Body of pancreas (tissue), 4 donors: Measurements from ENCODE around the gene STEAP1B. TPM values are rescaled to one million over a fixed set of nuclear protein-coding genes. Genes with fewer than 3 reads are reported as not detected.

Source experiments
- ATAC-seq: fragments of 150-250 bp; one replicate; pipeline ENCODE4 v1.9.1; 2016
- DNase-seq, 4 donors: peaks; one replicate each; pipeline ENCODE4 v3.0.0-alpha.2; 2019
- H3K27ac ChIP-seq, 4 donors: fragments of 200-600 bp; sonication (generic); 1 replicate in 3 of 4; 2 replicates in 1 of 4; pipeline versions ENCODE4 v1.5.1 to v1.6.1; 2016 to 2019; ENCODE audit warnings: mild to moderate bottlenecking in 1 of 4, mixed read lengths in 1 of 4, moderate library complexity in 1 of 4
- H3K27me3 ChIP-seq, 2 donors: fragments of 200-600 bp; sonication (generic); one replicate each; pipeline ENCODE4 v1.6.0; 2016; ENCODE audit warnings: mild to moderate bottlenecking in 1 of 2
- H3K36me3 ChIP-seq, 2 donors: fragments of 200-600 bp; sonication (generic); replicated peaks in 1 of 2; 2 replicates each; pipeline ENCODE4 v1.5.1; 2016; ENCODE audit warnings: low read depth in 2 of 2; ENCODE audit not compliant: insufficient read depth in 1 of 2
- H3K4me1 ChIP-seq: fragments of 200-600 bp; sonication (generic); one replicate; pipeline ENCODE4 v1.6.0; 2016
- H3K4me3 ChIP-seq, 2 donors: fragments of 200-600 bp; sonication (generic); 1 replicate in 1 of 2; 2 replicates in 1 of 2; pipeline ENCODE4 v1.5.1; 2016 to 2019
- H3K9me3 ChIP-seq, 3 donors: fragments of 200-600 bp; sonication (generic); 1 replicate in 2 of 3; 2 replicates in 1 of 3; pipeline ENCODE4 v1.5.1; 2016
- CTCF ChIP-seq, 7 experiments: fragments of 450-650 bp in 4 of 7; fragments of 200-600 bp in 3 of 7; sonication (generic) in 3 of 7; IDR thresholded peaks; one replicate each; pipeline ENCODE4 v1.5.1; 2016 to 2019; ENCODE audit warnings: antibody characterized with exemption in 7 of 7
- POLR2A ChIP-seq, 3 donors: fragments of 450-650 bp; IDR thresholded peaks; one replicate each; pipeline ENCODE4 v1.6.1; 2016; ENCODE audit warnings: antibody characterized with exemption in 3 of 3, mild to moderate bottlenecking in 2 of 3
- WGBS, 2 donors: methylation state at CpG; one replicate each; pipeline ENCODE4 v1.1.5; 2017; 5-methylcytosine and 5-hydroxymethylcytosine counted together
- intact Hi-C: fragments of 100-400 bp; cut with DNase I; formaldehyde crosslinking; loops from one replicate; pipeline ENCODE4 v1.15.1; 2023
- total RNA-seq, 2 donors: library from RNA; depleted of rRNA; stranded (reverse); fragments of >200 nt; gene quantifications; one replicate each; pipeline ENCODE4 v1.1.0, GENCODE V29; 2016

The STEAP1B gene
- total RNA-seq, 2 donors from 2014 or later, result 1.3 TPM; not detected in 1

GRCh38 chr7:22387583-22387982 lies 112.4 kb downstream of the STEAP1B start:
- no peaks in the 10 kb centered on the region for H3K9me3 ChIP-seq
- ATAC-seq (no peak), DNase-seq (peak in 1 of 4 donors; percentile 27)
- H3K36me3 ChIP-seq, result no peaks in the 10 kb centered on the region
- TF ChIP-seq CTCF (IDR thresholded peaks at IDR 0.05), result no peak
- no peak for TF ChIP-seq POLR2A (IDR thresholded peaks at IDR 0.05)
- 66 to 80% methylated on average over 4 of the region's 4 CpGs for WGBS, 2 donors
- H3K4me1 ChIP-seq, result no peaks in the 10 kb centered on the region
- no peaks in the 10 kb centered on the region for H3K27me3 ChIP-seq
- no peak overlapping the region for H3K4me3 ChIP-seq
- no peak overlapping the region for H3K27ac ChIP-seq
- intact Hi-C loops, result no loop called here

GRCh38 chr7:22386865-22387264 lies 113.1 kb downstream of the STEAP1B start:
- DNase-seq (no peak), ATAC-seq (no peak)
- H3K4me3 ChIP-seq, result no peak overlapping the region
- H3K27ac ChIP-seq, result no peak overlapping the region
- H3K9me3 ChIP-seq, result no peaks in the 10 kb centered on the region
- no peaks in the 10 kb centered on the region for H3K27me3 ChIP-seq
- intact Hi-C loops, result no loop called here
- TF ChIP-seq CTCF (IDR thresholded peaks at IDR 0.05) (no peak), POLR2A (IDR thresholded peaks at IDR 0.05) (no peak)
- no peaks in the 10 kb centered on the region for H3K4me1 ChIP-seq
- 76 to 88% methylated on average over 1 of the region's 1 CpG for WGBS, 2 donors
- H3K36me3 ChIP-seq, result no peaks in the 10 kb centered on the region

GRCh38 chr7:22386206-22386858 lies 113.7 kb downstream of the STEAP1B start:
- H3K4me3 ChIP-seq, result no peak overlapping the region
- no peak overlapping the region for H3K27ac ChIP-seq
- H3K27me3 ChIP-seq, result no peaks in the 10 kb centered on the region
- no peaks in the 10 kb centered on the region for H3K36me3 ChIP-seq
- no peaks in the 10 kb centered on the region for H3K9me3 ChIP-seq
- DNase-seq (no peak), ATAC-seq (no peak)
- TF ChIP-seq CTCF (IDR thresholded peaks at IDR 0.05) (no peak), POLR2A (IDR thresholded peaks at IDR 0.05) (no peak)
- intact Hi-C loops, result no loop called here
- H3K4me1 ChIP-seq, result no peaks in the 10 kb centered on the region
- WGBS, 2 donors, result 90 to 98% methylated on average over 2 of the region's 2 CpGs

- Histone ChIP-seq H3K4me3 (no peak overlapping the region), H3K4me1 (no peaks in the 10 kb centered on the region), H3K9me3 (no peaks in the 10 kb centered on the region), H3K36me3 (no peaks in the 10 kb centered on the region), H3K27ac (no peak overlapping the region), H3K27me3 (no peaks in the 10 kb centered on the region)
- TF ChIP-seq POLR2A (IDR thresholded peaks at IDR 0.05), result no peak
- no peak for ATAC-seq
- intact Hi-C loops, result no loop called here
- DNase-seq, result no peak
- WGBS, 2 donors, result 88 to 89% methylated on average over 4 of the region's 4 CpGs
These were observed 114.7 kb downstream of the STEAP1B start for GRCh38 chr7:22385326-22385725.

- no peak for ATAC-seq
- 93 to 96% methylated on average over 2 of the region's 2 CpGs for WGBS, 2 donors
- TF ChIP-seq CTCF (IDR thresholded peaks at IDR 0.05) (no peak), POLR2A (IDR thresholded peaks at IDR 0.05) (no peak)
These were observed 119.7 kb downstream of the STEAP1B start for GRCh38 chr7:22380333-22380732.

More at GRCh38 chr7:22380333-22380732, 119.7 kb downstream of the STEAP1B start:
- no peak overlapping the region for H3K27ac ChIP-seq
- no peaks in the 10 kb centered on the region for H3K27me3 ChIP-seq
- H3K9me3 ChIP-seq, result no peaks in the 10 kb centered on the region
- no peak overlapping the region for H3K4me3 ChIP-seq
- no peaks in the 10 kb centered on the region for H3K36me3 ChIP-seq
- H3K4me1 ChIP-seq, result no peaks in the 10 kb centered on the region
- intact Hi-C loops, result no loop called here
- DNase-seq, result no peak
